Trophoblast cell (in vitro differentiated cells and primary cell): ENCODE measurements around the gene FOSB.

Experiments
- DNase-seq, 2 donors: peaks; one replicate each; pipeline ENCODE4 v3.0.0-alpha.2; 2016
- H2AFZ ChIP-seq: 2 replicates; pipeline ENCODE4 v1.6.1; 2013; ENCODE audit warnings: low read length, moderate library complexity, mild to moderate bottlenecking; ENCODE audit not compliant: insufficient read depth, poor library complexity
- H2AK5ac ChIP-seq: 2 replicates; pipeline ENCODE4 v1.6.1; 2013; ENCODE audit warnings: mild to moderate bottlenecking, low read length
- H2BK120ac ChIP-seq: 2 replicates; pipeline ENCODE4 v1.6.1; 2013; ENCODE audit warnings: low read length, mild to moderate bottlenecking, moderate library complexity; ENCODE audit not compliant: insufficient read depth, poor library complexity
- H2BK12ac ChIP-seq: 2 replicates; pipeline ENCODE4 v1.6.1; 2013; ENCODE audit warnings: mild to moderate bottlenecking, low read length, moderate library complexity
- H2BK5ac ChIP-seq: 2 replicates; pipeline ENCODE4 v1.6.1; 2013; ENCODE audit warnings: low read length, low read depth, moderate library complexity, mild to moderate bottlenecking; ENCODE audit not compliant: poor library complexity
- H3K14ac ChIP-seq: 2 replicates; pipeline ENCODE4 v1.6.1; 2013; ENCODE audit warnings: mild to moderate bottlenecking, low read length
- H3K18ac ChIP-seq: 2 replicates; pipeline ENCODE4 v1.6.1; 2013; ENCODE audit warnings: mild to moderate bottlenecking, low read length
- H3K23ac ChIP-seq: 2 replicates; pipeline ENCODE4 v1.6.1; 2013; ENCODE audit warnings: low read length
- H3K27ac ChIP-seq: 2 replicates; pipeline ENCODE4 v1.5.1; 2013; ENCODE audit warnings: low read depth, mild to moderate bottlenecking, inconsistent platforms, low read length, moderate library complexity
- H3K27me3 ChIP-seq: 2 replicates; pipeline ENCODE4 v1.6.1; 2013; ENCODE audit warnings: inconsistent platforms, mild to moderate bottlenecking, low read length, moderate library complexity; ENCODE audit not compliant: insufficient read depth
- H3K36me3 ChIP-seq, 2 experiments: 1 replicate in 1 of 2; 2 replicates in 1 of 2; pipeline ENCODE4 v1.6.1; 2013; ENCODE audit warnings: low read length in 2 of 2, mild to moderate bottlenecking in 2 of 2, moderate library complexity in 1 of 2; ENCODE audit not compliant: insufficient read depth in 2 of 2, control insufficient read depth in 1 of 2
- H3K4ac ChIP-seq: 2 replicates; pipeline ENCODE4 v1.6.1; 2013; ENCODE audit warnings: low read depth, mild to moderate bottlenecking, low read length, moderate library complexity
- H3K4me1 ChIP-seq, 2 experiments: 1 replicate in 1 of 2; 2 replicates in 1 of 2; pipeline ENCODE4 v1.6.1; 2013; ENCODE audit warnings: low read length in 2 of 2, mild to moderate bottlenecking in 2 of 2, moderate library complexity in 1 of 2; ENCODE audit not compliant: insufficient read depth in 2 of 2, control insufficient read depth in 1 of 2
- H3K4me2 ChIP-seq: 2 replicates; pipeline ENCODE4 v1.6.1; 2013; ENCODE audit warnings: inconsistent platforms, mild to moderate bottlenecking, low read length, moderate library complexity
- H3K4me3 ChIP-seq: 2 replicates; pipeline ENCODE4 v1.5.1; 2013; ENCODE audit warnings: mild to moderate bottlenecking, low read depth, low read length, inconsistent platforms
- H3K79me1 ChIP-seq: one replicate; pipeline ENCODE4 v1.6.1; 2013; ENCODE audit warnings: low read length
- H3K79me2 ChIP-seq: 2 replicates; pipeline ENCODE4 v1.6.1; 2013; ENCODE audit warnings: low read length, mild to moderate bottlenecking; ENCODE audit not compliant: control insufficient read depth, insufficient read depth, poor library complexity
- H3K9ac ChIP-seq: 2 replicates; pipeline ENCODE4 v1.6.1; 2013; ENCODE audit warnings: mild to moderate bottlenecking, low read length
- H3K9me3 ChIP-seq: 2 replicates; pipeline ENCODE4 v1.6.1; 2013; ENCODE audit warnings: low read depth, mild to moderate bottlenecking, control low read depth, inconsistent platforms, low read length; ENCODE audit not compliant: insufficient read depth
- H4K12ac ChIP-seq: 2 replicates; pipeline ENCODE4 v1.6.1; 2013; ENCODE audit warnings: low read depth, mild to moderate bottlenecking, low read length, moderate library complexity
- H4K8ac ChIP-seq: 2 replicates; pipeline ENCODE4 v1.6.1; 2013; ENCODE audit warnings: low read depth, mild to moderate bottlenecking, low read length, moderate library complexity
- H4K91ac ChIP-seq: one replicate; pipeline ENCODE4 v1.6.1; 2013; ENCODE audit warnings: low read depth, mild to moderate bottlenecking, low read length, moderate library complexity
- WGBS: extraction: QIAGEN DNeasy Blood & Tissue Kit; methylation state at CpG from one replicate; pipeline ENCODE4 v1.1.7; 2013; ENCODE audit warnings: missing lambda C conversion rate; ENCODE audit not compliant: insufficient read length, insufficient coverage; ENCODE audit errors: extremely low coverage; 5-methylcytosine and 5-hydroxymethylcytosine counted together

FOSB gene

GRCh38 chr19:45463241-45463640 is 4.6 kb upstream of the FOSB start:
- no peak overlapping the region for H3K4me3 ChIP-seq
- peak overlapping the region; percentile 72 for H2AK5ac ChIP-seq
- no peak overlapping the region for H2AFZ ChIP-seq
- H3K14ac ChIP-seq: no peak overlapping the region
- H3K4me1 ChIP-seq: peaks cover 6 to 8% of the 10 kb centered on the region in 2 experiments
- H2BK120ac ChIP-seq: peak overlapping the region; percentile 69
- H3K18ac ChIP-seq: no peak overlapping the region
- peak; percentile 75 to 76 for DNase-seq
- no peak overlapping the region for H4K12ac ChIP-seq
- WGBS: no CpG with 5 or more reads among the region's 4 CpGs
- no peak overlapping the region for H3K9ac ChIP-seq
- H3K9me3 ChIP-seq: peaks cover 1% of the 10 kb centered on the region
- no peak overlapping the region for H3K4me2 ChIP-seq
- peak overlapping the region; percentile 50 for H2BK12ac ChIP-seq
- H3K23ac ChIP-seq: no peak overlapping the region
- no peaks in the 10 kb centered on the region for H3K79me2 ChIP-seq
- H4K8ac ChIP-seq: no peak overlapping the region
- H3K27ac ChIP-seq: no peak overlapping the region
- peak overlapping the region; percentile 35 for H4K91ac ChIP-seq
- no peaks in the 10 kb centered on the region for H3K27me3 ChIP-seq
- no peak overlapping the region for H2BK5ac ChIP-seq
- H3K4ac ChIP-seq: no peak overlapping the region
- H3K36me3 ChIP-seq: no peaks in the 10 kb centered on the region
- peaks cover 8% of the 10 kb centered on the region for H3K79me1 ChIP-seq

- Histone ChIP-seq H3K23ac (no peak overlapping the region), H4K8ac (no peak overlapping the region), H2BK12ac (no peak overlapping the region), H3K27ac (no peak overlapping the region), H3K27me3 (no peaks in the 10 kb centered on the region), H3K79me2 (peaks cover 2% of the 10 kb centered on the region), H4K12ac (no peak overlapping the region), H3K4ac (no peak overlapping the region), H2AK5ac (no peak overlapping the region), H2BK5ac (no peak overlapping the region), H3K79me1 (peaks cover 7% of the 10 kb centered on the region), H3K4me3 (no peak overlapping the region), H3K4me2 (no peak overlapping the region), H3K14ac (no peak overlapping the region), H3K4me1 (peaks cover 6 to 8% of the 10 kb centered on the region in 2 experiments), H3K36me3 (no peaks in the 10 kb centered on the region), H3K9me3 (peaks cover 1% of the 10 kb centered on the region), H3K18ac (no peak overlapping the region), H3K9ac (no peak overlapping the region), H2AFZ (no peak overlapping the region), H4K91ac (no peak overlapping the region), H2BK120ac (no peak overlapping the region)
- whole genome bisulfite sequencing: no CpG with 5 or more reads among the region's 2 CpGs
- DNase-seq: peak; percentile 77 to 91
Observed at GRCh38 chr19:45464274-45464673, 3.5 kb upstream of the FOSB start.

GRCh38 chr19:45464852-45465441 is 2.8 kb upstream of the FOSB start:
- H4K91ac ChIP-seq: peak overlapping the region; percentile 12
- H2AK5ac ChIP-seq: peak overlapping the region; percentile 14
- no CpG with 5 or more reads among the region's 8 CpGs for WGBS
- H3K14ac ChIP-seq: peak overlapping the region; percentile 15
- H3K9ac ChIP-seq: no peak overlapping the region
- no peak overlapping the region for H3K4me2 ChIP-seq
- H3K18ac ChIP-seq: peak overlapping the region; percentile 77
- H2AFZ ChIP-seq: peak overlapping the region; percentile 25
- no peak overlapping the region for H3K4ac ChIP-seq
- H2BK12ac ChIP-seq: peak overlapping the region; percentile 2
- DNase-seq: no peak
- H3K9me3 ChIP-seq: peaks cover 1% of the 10 kb centered on the region
- peak overlapping the region; percentile 3 for H2BK5ac ChIP-seq
- no peak overlapping the region for H3K27ac ChIP-seq
- peak overlapping the region; percentile 23 for H3K23ac ChIP-seq
- peaks cover 9% of the 10 kb centered on the region for H3K79me1 ChIP-seq
- H3K4me3 ChIP-seq: no peak overlapping the region
- H2BK120ac ChIP-seq: peak overlapping the region; percentile 0
- no peaks in the 10 kb centered on the region for H3K36me3 ChIP-seq
- peak overlapping the region; percentile 0 for H4K8ac ChIP-seq
- H4K12ac ChIP-seq: no peak overlapping the region
- H3K79me2 ChIP-seq: peaks cover 2% of the 10 kb centered on the region
- H3K27me3 ChIP-seq: no peaks in the 10 kb centered on the region
- peaks cover 8 to 10% of the 10 kb centered on the region in 2 experiments for H3K4me1 ChIP-seq

GRCh38 chr19:45467115-45467455 is 711 bp upstream of the FOSB start:
- peaks cover 11 to 14% of the 10 kb centered on the region in 2 experiments for H3K4me1 ChIP-seq
- peak overlapping the region; percentile 57 for H3K4me3 ChIP-seq
- H2AFZ ChIP-seq: peak overlapping the region; percentile 51
- H4K8ac ChIP-seq: peak overlapping the region; percentile 44
- no peak overlapping the region for H3K9ac ChIP-seq
- H3K36me3 ChIP-seq: peaks cover 6 to 12% of the 10 kb centered on the region in 2 experiments
- DNase-seq: peak in 1 of 2 donors; percentile 73
- no peak overlapping the region for H3K4ac ChIP-seq
- H2BK5ac ChIP-seq: peak overlapping the region; percentile 44
- H3K27me3 ChIP-seq: no peaks in the 10 kb centered on the region
- peak overlapping the region; percentile 70 for H4K91ac ChIP-seq
- peak overlapping the region; percentile 7 for H2BK12ac ChIP-seq
- no peak overlapping the region for H3K27ac ChIP-seq
- H3K4me2 ChIP-seq: peak overlapping the region; percentile 98
- peak overlapping the region; percentile 9 for H3K14ac ChIP-seq
- H3K79me1 ChIP-seq: peaks cover 9% of the 10 kb centered on the region
- peak overlapping the region; percentile 39 for H4K12ac ChIP-seq
- H3K23ac ChIP-seq: no peak overlapping the region
- H2AK5ac ChIP-seq: no peak overlapping the region
- H3K79me2 ChIP-seq: peaks cover 2% of the 10 kb centered on the region
- peak overlapping the region; percentile 7 for H2BK120ac ChIP-seq
- H3K18ac ChIP-seq: peak overlapping the region; percentile 17
- H3K9me3 ChIP-seq: peaks cover 4% of the 10 kb centered on the region
- no CpG with 5 or more reads among the region's 11 CpGs for WGBS
